ENCODE data around the gene POU2F3.

POU2F3 gene

DNA sequence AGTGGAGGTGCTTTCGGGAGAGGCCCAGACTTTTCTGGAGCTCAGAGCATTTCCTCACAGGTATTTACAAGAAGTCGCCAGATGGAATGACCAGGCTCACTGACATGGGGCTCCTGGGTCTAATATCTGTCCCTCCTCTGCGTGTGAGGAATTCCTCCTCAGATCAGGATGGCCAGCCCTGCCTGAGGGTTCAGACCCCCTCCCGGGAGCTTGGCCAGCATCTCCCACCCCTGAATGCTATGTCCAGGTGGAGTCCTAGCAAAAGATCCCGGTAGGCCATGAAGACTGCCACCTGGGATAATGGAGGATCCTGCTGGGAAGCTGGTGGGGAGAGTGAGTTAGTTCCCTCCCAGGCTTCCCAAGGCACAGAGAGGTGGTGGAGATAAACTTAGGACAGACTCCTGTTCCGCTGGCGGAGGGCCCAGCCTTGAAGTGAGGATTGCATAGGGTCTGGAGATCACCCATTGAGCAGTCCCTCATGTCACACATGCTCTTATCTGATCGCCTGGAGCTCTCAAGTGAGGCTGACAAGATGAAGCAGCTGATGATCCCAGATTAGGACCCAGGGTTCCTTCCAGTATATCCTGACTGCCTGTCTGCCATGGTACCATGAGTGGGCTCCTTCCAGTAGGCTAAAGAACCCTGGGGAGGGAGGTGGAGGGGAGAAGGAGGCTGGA, 23.4 kb upstream of the POU2F3 start:
- H3K36me3 Mint-ChIP-seq: no peaks in the 10 kb centered on the region
- H3K4me3 Mint-ChIP-seq: no peak overlapping the region
- H3K9me3 Mint-ChIP-seq: no peaks in the 10 kb centered on the region
- CTCF ChIA-PET: interaction anchor here (0.9 kb wide), 1 partner anchor 86 kb away, joined by 3 read pairs; no protein-coding TSS in a partner anchor
- H3K27me3 Mint-ChIP-seq: peaks cover 42% of the 10 kb centered on the region
- peaks cover 5% of the 10 kb centered on the region for H3K4me1 Mint-ChIP-seq
- DNase-seq: no peak
- no peak overlapping the region for H3K27ac Mint-ChIP-seq

- H3K4me3 Mint-ChIP-seq: no peak overlapping the region
- H3K27me3 Mint-ChIP-seq: peaks cover 35% of the 10 kb centered on the region
- no peaks in the 10 kb centered on the region for H3K36me3 Mint-ChIP-seq
- H3K9me3 Mint-ChIP-seq: no peaks in the 10 kb centered on the region
- DNase-seq: no peak
- peaks cover 2% of the 10 kb centered on the region for H3K4me1 Mint-ChIP-seq
- CTCF ChIA-PET: no interaction called here
- H3K27ac Mint-ChIP-seq: no peak overlapping the region
Measured at GRCh38 chr11:120217526-120217925, 22.4 kb upstream of the POU2F3 start.

GRCh38 chr11:120217941-120218694, 21.8 kb upstream of the POU2F3 start:
- H3K4me1 Mint-ChIP-seq: peaks cover 2% of the 10 kb centered on the region
- no peak overlapping the region for H3K27ac Mint-ChIP-seq
- H3K4me3 Mint-ChIP-seq: no peak overlapping the region
- no peaks in the 10 kb centered on the region for H3K9me3 Mint-ChIP-seq
- no peaks in the 10 kb centered on the region for H3K36me3 Mint-ChIP-seq
- CTCF ChIA-PET: no interaction called here
- no peak for DNase-seq
- H3K27me3 Mint-ChIP-seq: peaks cover 34% of the 10 kb centered on the region

- DNase-seq: no peak
- H3K4me3 Mint-ChIP-seq: no peak overlapping the region
- H3K36me3 Mint-ChIP-seq: no peaks in the 10 kb centered on the region
- H3K4me1 Mint-ChIP-seq: peaks cover 2% of the 10 kb centered on the region
- no peaks in the 10 kb centered on the region for H3K9me3 Mint-ChIP-seq
- CTCF ChIA-PET: no interaction called here
- H3K27me3 Mint-ChIP-seq: peaks cover 31% of the 10 kb centered on the region
- no peak overlapping the region for H3K27ac Mint-ChIP-seq
Measured at GRCh38 chr11:120218695-120219033, 21.3 kb upstream of the POU2F3 start.

DNA sequence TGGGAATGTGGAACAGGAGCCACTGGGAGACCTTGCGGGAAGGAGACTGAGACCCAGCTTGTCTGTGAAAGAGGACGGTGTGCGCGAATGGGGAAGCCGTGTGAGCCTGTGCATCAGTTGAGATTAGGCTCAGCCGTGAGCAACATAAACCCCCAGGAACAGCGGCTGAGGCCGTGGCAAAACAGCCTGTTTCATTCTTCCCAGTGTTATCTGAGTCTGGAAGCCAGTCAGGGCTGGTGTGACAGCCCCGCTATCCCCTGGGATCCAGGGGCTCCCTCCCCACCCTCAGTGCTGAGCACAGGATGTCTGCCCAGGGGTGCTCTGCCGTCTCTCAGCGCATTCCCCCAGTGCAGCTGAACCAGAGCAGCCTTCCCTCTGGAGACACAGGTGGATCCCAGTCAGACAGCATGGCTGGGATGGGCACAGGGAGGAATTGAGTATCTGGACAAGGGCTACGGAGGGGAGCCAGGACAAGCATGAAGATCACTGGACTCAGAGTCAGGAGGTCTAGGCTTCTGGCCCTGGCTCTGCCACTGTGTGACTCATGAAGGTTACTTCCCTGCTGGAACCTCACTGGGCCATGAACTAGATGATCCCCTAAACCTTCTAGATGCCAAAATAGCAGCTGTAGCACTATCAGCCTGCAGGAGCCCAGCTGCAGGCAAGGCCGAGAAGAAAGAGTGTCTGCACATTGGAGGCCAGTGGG, 20.6 kb upstream of the POU2F3 start:
- Mint-ChIP-seq H3K27ac (no peak overlapping the region), H3K9me3 (no peaks in the 10 kb centered on the region), H3K27me3 (peaks cover 31% of the 10 kb centered on the region), H3K36me3 (no peaks in the 10 kb centered on the region), H3K4me1 (peaks cover 2% of the 10 kb centered on the region), H3K4me3 (no peak overlapping the region)
- DNase-seq: no peak
- CTCF ChIA-PET: no interaction called here

DNA sequence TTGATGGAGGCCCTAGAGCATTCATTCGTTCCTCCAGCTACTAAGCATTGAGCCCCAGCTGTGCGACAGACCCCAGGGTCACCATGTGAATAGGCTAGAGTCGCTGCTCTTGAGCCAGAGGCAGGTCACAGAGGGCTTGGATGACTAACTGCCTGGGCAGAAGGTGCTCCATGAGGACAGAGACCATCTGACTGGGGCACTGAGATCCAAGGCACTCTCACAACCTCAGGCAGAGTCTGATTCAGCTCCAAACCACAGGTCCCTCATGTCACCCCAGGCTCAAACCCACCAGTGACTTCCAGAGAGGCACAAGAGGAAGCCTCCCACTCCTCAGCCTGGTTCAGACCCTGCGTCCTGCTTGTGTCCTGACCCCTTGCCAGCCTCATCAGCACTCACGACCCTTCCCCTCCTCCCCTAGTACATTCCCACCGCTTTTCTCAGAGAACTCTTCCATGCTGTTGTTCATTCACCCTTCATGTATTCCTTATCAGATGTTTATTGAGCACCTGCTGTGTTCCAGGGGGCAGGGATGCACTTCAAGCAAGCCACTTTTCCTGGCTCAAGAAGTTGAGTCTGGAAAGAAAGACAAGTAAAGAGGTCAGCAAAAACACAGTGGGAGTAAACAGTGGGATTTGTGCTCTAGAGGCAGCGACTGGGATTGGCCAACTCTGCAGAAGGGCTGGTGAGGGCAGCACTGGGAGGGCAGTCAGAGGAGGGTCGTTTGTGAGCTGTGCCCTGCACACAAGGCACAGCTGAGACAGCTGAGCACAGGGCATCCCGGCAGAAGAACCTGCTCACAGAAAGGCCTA, 19.8 kb upstream of the POU2F3 start:
- H3K27ac Mint-ChIP-seq: no peak overlapping the region
- no peaks in the 10 kb centered on the region for H3K9me3 Mint-ChIP-seq
- H3K4me3 Mint-ChIP-seq: no peak overlapping the region
- CTCF ChIA-PET: no interaction called here
- no peak for DNase-seq
- H3K27me3 Mint-ChIP-seq: peaks cover 35% of the 10 kb centered on the region
- peaks cover 2% of the 10 kb centered on the region for H3K4me1 Mint-ChIP-seq
- H3K36me3 Mint-ChIP-seq: no peaks in the 10 kb centered on the region

GRCh38 chr11:120220747-120221037, 19.2 kb upstream of the POU2F3 start:
- Mint-ChIP-seq H3K36me3 (no peaks in the 10 kb centered on the region), H3K27me3 (peaks cover 38% of the 10 kb centered on the region)

GRCh38 chr11:120221115-120221752, 18.7 kb upstream of the POU2F3 start:
- Mint-ChIP-seq H3K27me3 (peaks cover 39% of the 10 kb centered on the region), H3K36me3 (no peaks in the 10 kb centered on the region), H3K4me3 (no peak overlapping the region), H3K27ac (no peak overlapping the region), H3K9me3 (no peaks in the 10 kb centered on the region), H3K4me1 (peaks cover 2% of the 10 kb centered on the region)
- CTCF ChIA-PET: no interaction called here
- no peak for DNase-seq

More at GRCh38 chr11:120220747-120221037, 19.2 kb upstream of the POU2F3 start:
- Mint-ChIP-seq H3K4me1 (peaks cover 2% of the 10 kb centered on the region), H3K4me3 (no peak overlapping the region), H3K27ac (no peak overlapping the region), H3K9me3 (no peaks in the 10 kb centered on the region)
- CTCF ChIA-PET: no interaction called here
- DNase-seq: no peak

GRCh38 chr11:120222916-120223315, 17.0 kb upstream of the POU2F3 start:
- H3K4me3 Mint-ChIP-seq: no peak overlapping the region
- CTCF ChIA-PET: interaction anchor here (0.9 to 4.1 kb wide), 4 partner anchors 9 to 80 kb away, joined by 3 to 20 read pairs (median 4); no protein-coding TSS in a partner anchor
- no peak for DNase-seq
- H3K9me3 Mint-ChIP-seq: no peaks in the 10 kb centered on the region
- peaks cover 2% of the 10 kb centered on the region for H3K4me1 Mint-ChIP-seq
- H3K27ac Mint-ChIP-seq: no peak overlapping the region
- peaks cover 41% of the 10 kb centered on the region for H3K27me3 Mint-ChIP-seq
- no peaks in the 10 kb centered on the region for H3K36me3 Mint-ChIP-seq

GRCh38 chr11:120223793-120224192, 16.1 kb upstream of the POU2F3 start:
- CTCF ChIA-PET: interaction anchor here (1.0 to 4.1 kb wide), 4 partner anchors 10 to 79 kb away, joined by 3 to 20 read pairs (median 4); no protein-coding TSS in a partner anchor
- no peaks in the 10 kb centered on the region for H3K36me3 Mint-ChIP-seq
- H3K4me1 Mint-ChIP-seq: peaks cover 2% of the 10 kb centered on the region
- H3K4me3 Mint-ChIP-seq: no peak overlapping the region
- DNase-seq: no peak
- H3K9me3 Mint-ChIP-seq: no peaks in the 10 kb centered on the region
- H3K27me3 Mint-ChIP-seq: peaks cover 41% of the 10 kb centered on the region
- H3K27ac Mint-ChIP-seq: no peak overlapping the region

GRCh38 chr11:120224361-120224760, 15.6 kb upstream of the POU2F3 start:
- Mint-ChIP-seq H3K36me3 (no peaks in the 10 kb centered on the region), H3K27ac (no peak overlapping the region), H3K9me3 (no peaks in the 10 kb centered on the region), H3K4me3 (no peak overlapping the region), H3K4me1 (peaks cover 2% of the 10 kb centered on the region), H3K27me3 (peaks cover 41% of the 10 kb centered on the region)
- no peak for DNase-seq
- CTCF ChIA-PET: interaction anchor here (1.0 to 4.1 kb wide), 3 partner anchors 11 to 79 kb away, joined by 3 to 20 read pairs (median 4); no protein-coding TSS in a partner anchor

GRCh38 chr11:120224972-120225909, 14.7 kb upstream of the POU2F3 start:
- Mint-ChIP-seq H3K4me3 (no peak overlapping the region), H3K27me3 (peaks cover 36% of the 10 kb centered on the region), H3K9me3 (no peaks in the 10 kb centered on the region), H3K4me1 (peaks cover 2% of the 10 kb centered on the region), H3K36me3 (no peaks in the 10 kb centered on the region), H3K27ac (no peak overlapping the region)
- DNase-seq: no peak
- CTCF ChIA-PET: interaction anchor here (0.7 to 4.1 kb wide), 4 partner anchors 11 to 53 kb away, joined by 3 to 20 read pairs (median 3); no protein-coding TSS in a partner anchor

GRCh38 chr11:120226242-120226641, 13.7 kb upstream of the POU2F3 start:
- Mint-ChIP-seq H3K27me3 (peaks cover 39% of the 10 kb centered on the region), H3K4me1 (peaks cover 2% of the 10 kb centered on the region), H3K9me3 (no peaks in the 10 kb centered on the region), H3K4me3 (no peak overlapping the region), H3K36me3 (no peaks in the 10 kb centered on the region), H3K27ac (no peak overlapping the region)
- no peak for DNase-seq
- CTCF ChIA-PET: interaction anchor here (1.0 to 4.1 kb wide), 3 partner anchors 10 to 75 kb away, joined by 3 to 20 read pairs (median 4); no protein-coding TSS in a partner anchor
